ENCODE data around the gene TRIM50. TPM values are rescaled to one million over a fixed set of nuclear protein-coding genes. Genes with fewer than 3 reads are reported as not detected.
"Not testable (repeated sequence)": the region's sequence is repeated elsewhere in the genome, so short reads cannot be mapped to it uniquely, and the experiment has no call there.

Gene TRIM50
- not detected for total RNA-seq

GRCh38 chr7:73327922-73328321 is at the start of gene TRIM50, which contains the start of gene FKBP6:
TSS of gene TRIM50 (minus strand) at chr7:73328082. CDS start at chr7:73324787, 3,295 bp downstream.
TSS of gene FKBP6 (plus strand) at chr7:73328161. CDS start at chr7:73328429, 268 bp downstream.
- H3K27me3 ChIP-seq (ENCODE audit: insufficient read depth, low read length); H3K9me3 ChIP-seq (ENCODE audit: low read depth, low read length); H3K4me3 ChIP-seq (ENCODE audit: low read length): not testable (repeated sequence)
- peaks cover 13% of the 10 kb centered on the region for H3K4me1 ChIP-seq (ENCODE audit: insufficient read depth, low read length)

DNA sequence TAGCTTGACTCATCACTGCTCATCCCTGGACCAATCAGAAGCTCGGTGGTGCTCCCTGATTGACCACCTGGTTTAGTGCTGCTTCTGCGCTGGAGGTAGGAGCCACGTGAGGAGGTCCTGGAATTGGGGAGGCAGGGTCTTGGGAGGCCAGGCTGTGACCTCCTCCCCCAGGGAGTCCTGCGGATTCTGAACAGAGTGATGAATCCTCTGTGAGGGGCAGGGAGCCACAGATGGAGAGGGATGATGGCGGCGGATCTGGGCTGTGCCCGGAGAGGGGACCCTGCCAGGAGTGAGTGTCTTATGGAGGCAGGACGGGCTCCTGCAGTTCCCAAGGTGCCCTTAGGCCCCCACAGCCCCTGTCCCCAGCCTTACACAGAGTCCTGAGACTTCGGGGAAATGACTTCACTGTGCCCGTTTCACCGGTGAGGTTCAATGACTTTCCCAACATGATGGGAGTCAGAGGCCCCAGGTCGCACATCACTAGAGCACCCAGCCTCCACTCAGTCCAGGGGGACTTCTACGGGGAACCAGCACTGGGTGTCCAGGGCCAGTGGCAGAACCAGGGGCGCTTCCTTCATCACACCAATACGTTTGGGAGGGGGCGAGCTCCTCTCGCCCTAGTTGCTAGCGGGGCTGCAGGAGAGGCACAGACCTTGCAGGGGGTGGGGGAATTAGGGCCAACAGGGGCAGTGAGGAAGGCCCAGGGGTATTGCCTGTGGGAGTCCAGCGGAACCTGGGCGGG is 49.0 kb upstream of the TRIM50 start:
- Histone ChIP-seq H3K4me1 (ENCODE audit: insufficient read depth, low read length) (no peaks in the 10 kb centered on the region), H3K27me3 (ENCODE audit: insufficient read depth, low read length) (peaks cover 3% of the 10 kb centered on the region), H3K4me3 (ENCODE audit: low read length) (no peak overlapping the region), H3K9me3 (ENCODE audit: low read depth, low read length) (no peaks in the 10 kb centered on the region)

- H3K9me3 ChIP-seq (ENCODE audit: low read depth, low read length); H3K27me3 ChIP-seq (ENCODE audit: insufficient read depth, low read length): not testable (repeated sequence)
These were observed 48.4 kb upstream of the TRIM50 start for GRCh38 chr7:73376262-73376661.

DNA sequence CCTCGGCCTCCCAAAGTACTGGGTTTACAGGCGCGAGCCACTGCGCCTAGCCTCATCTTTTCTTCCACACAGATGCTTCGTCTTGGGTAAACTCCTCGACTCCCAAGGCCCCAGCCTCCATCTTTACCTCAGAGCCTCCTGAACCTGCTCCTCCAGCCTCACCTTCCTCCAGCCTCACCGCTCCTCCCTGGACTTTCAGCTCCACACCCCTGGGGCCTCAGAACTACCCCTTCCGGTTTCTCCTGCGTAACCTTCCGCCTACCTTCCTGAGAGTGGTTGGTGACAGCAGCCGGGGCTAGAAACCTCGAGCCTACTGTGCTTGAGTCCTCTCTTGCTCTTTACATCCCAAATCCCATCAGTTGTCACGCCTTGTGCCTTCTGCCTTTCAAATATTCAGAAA is 45.9 kb upstream of the TRIM50 start:
- H3K4me3 ChIP-seq (ENCODE audit: low read length), result no peak overlapping the region
- no peaks in the 10 kb centered on the region for H3K4me1 ChIP-seq (ENCODE audit: insufficient read depth, low read length)
- peaks cover 3% of the 10 kb centered on the region for H3K27me3 ChIP-seq (ENCODE audit: insufficient read depth, low read length)
- no peaks in the 10 kb centered on the region for H3K9me3 ChIP-seq (ENCODE audit: low read depth, low read length)

More at GRCh38 chr7:73376262-73376661, 48.4 kb upstream of the TRIM50 start:
- H3K4me1 ChIP-seq (ENCODE audit: insufficient read depth, low read length); H3K4me3 ChIP-seq (ENCODE audit: low read length): not testable (repeated sequence)

GRCh38 chr7:73369622-73370021 is 41.7 kb upstream of the TRIM50 start:
- Histone ChIP-seq H3K4me3 (ENCODE audit: low read length) (no peak overlapping the region), H3K9me3 (ENCODE audit: low read depth, low read length) (no peaks in the 10 kb centered on the region), H3K27me3 (ENCODE audit: insufficient read depth, low read length) (no peaks in the 10 kb centered on the region), H3K4me1 (ENCODE audit: insufficient read depth, low read length) (peaks cover 9% of the 10 kb centered on the region)

GRCh38 chr7:73369009-73369408 is 41.1 kb upstream of the TRIM50 start:
- Histone ChIP-seq H3K9me3 (ENCODE audit: low read depth, low read length) (no peaks in the 10 kb centered on the region), H3K4me3 (ENCODE audit: low read length) (no peak overlapping the region), H3K27me3 (ENCODE audit: insufficient read depth, low read length) (no peaks in the 10 kb centered on the region), H3K4me1 (ENCODE audit: insufficient read depth, low read length) (peaks cover 9% of the 10 kb centered on the region)

DNA sequence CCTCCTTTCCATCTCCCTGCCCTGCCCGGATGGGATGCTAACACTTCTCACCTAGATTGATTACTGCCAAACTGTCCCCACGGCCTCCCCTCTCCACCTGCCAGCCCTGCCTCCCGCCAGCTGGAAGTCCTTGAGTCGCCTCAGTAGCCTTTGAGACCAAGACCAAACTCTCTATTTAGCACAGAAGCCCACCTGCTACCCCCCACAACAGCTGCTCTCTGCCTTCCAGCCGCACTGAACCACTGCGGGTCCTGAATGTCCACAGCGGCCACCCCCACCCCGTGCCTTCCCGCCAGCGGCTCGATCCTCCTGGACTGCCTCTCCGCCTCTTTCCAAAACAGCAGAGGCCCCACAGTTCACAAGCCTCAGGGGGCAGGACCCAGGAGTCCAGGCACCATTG is 39.1 kb upstream of the TRIM50 start:
- Histone ChIP-seq H3K27me3 (ENCODE audit: insufficient read depth, low read length) (no peaks in the 10 kb centered on the region), H3K4me1 (ENCODE audit: insufficient read depth, low read length) (peaks cover 9% of the 10 kb centered on the region), H3K9me3 (ENCODE audit: low read depth, low read length) (no peaks in the 10 kb centered on the region), H3K4me3 (ENCODE audit: low read length) (no peak overlapping the region)

- Histone ChIP-seq H3K27me3 (ENCODE audit: insufficient read depth, low read length) (no peaks in the 10 kb centered on the region), H3K4me3 (ENCODE audit: low read length) (no peak overlapping the region), H3K4me1 (ENCODE audit: insufficient read depth, low read length) (peaks cover 9% of the 10 kb centered on the region), H3K9me3 (ENCODE audit: low read depth, low read length) (no peaks in the 10 kb centered on the region)
These were observed 38.2 kb upstream of the TRIM50 start for GRCh38 chr7:73366127-73366526.

GRCh38 chr7:73364006-73364728 is 36.3 kb upstream of the TRIM50 start:
- Histone ChIP-seq H3K4me3 (ENCODE audit: low read length) (no peak overlapping the region), H3K9me3 (ENCODE audit: low read depth, low read length) (no peaks in the 10 kb centered on the region), H3K4me1 (ENCODE audit: insufficient read depth, low read length) (peaks cover 9% of the 10 kb centered on the region), H3K27me3 (ENCODE audit: insufficient read depth, low read length) (no peaks in the 10 kb centered on the region)

DNA sequence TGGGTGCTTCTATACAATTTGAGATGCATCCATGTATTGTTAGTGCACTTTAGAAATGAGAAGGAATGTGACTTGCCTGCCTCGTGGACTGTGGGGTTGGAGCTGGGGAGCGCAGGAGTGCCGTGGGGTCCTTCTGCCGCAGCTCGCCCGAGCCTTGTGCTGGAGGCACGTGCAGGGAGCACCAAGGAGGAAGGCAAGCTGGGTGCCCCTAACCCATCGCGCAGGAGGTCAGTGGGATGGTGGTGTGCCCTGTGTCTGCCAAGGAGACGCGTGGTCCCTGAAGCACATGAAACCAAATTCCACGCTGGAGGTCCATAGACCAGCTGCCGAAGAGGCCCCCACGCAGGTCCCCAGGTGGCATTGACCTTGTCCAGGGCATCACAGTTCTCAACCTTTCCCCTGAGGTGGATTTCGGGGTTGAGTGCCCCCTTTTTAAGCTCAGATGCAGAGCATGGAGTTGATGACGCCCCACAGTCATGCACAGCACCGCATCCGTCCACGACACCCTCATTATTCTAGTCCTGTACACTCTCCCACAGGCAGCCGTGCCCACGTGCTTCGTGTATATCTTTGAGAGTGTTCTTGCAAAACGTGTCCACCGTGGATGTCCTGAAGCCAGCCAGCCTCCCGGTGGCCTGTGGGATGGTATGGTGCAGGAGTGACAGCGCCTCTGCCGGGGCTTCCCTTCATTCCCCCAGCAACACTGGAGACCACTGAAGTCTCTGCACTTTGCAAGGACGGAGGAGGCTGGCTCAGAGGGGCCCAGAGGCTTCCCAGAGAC is 35.5 kb upstream of the TRIM50 start:
- no peak overlapping the region for H3K4me3 ChIP-seq (ENCODE audit: low read length)
- H3K9me3 ChIP-seq (ENCODE audit: low read depth, low read length), result no peaks in the 10 kb centered on the region
- peaks cover 9% of the 10 kb centered on the region for H3K4me1 ChIP-seq (ENCODE audit: insufficient read depth, low read length)
- no peaks in the 10 kb centered on the region for H3K27me3 ChIP-seq (ENCODE audit: insufficient read depth, low read length)

GRCh38 chr7:73360590-73360989 is 32.7 kb upstream of the TRIM50 start:
- not testable (repeated sequence) for H3K4me1 ChIP-seq (ENCODE audit: insufficient read depth, low read length); H3K4me3 ChIP-seq (ENCODE audit: low read length); H3K9me3 ChIP-seq (ENCODE audit: low read depth, low read length); H3K27me3 ChIP-seq (ENCODE audit: insufficient read depth, low read length)

GRCh38 chr7:73359746-73360375 is 32.0 kb upstream of the TRIM50 start:
- Histone ChIP-seq H3K4me3 (ENCODE audit: low read length) (no peak overlapping the region), H3K4me1 (ENCODE audit: insufficient read depth, low read length) (peaks cover 6% of the 10 kb centered on the region), H3K9me3 (ENCODE audit: low read depth, low read length) (no peaks in the 10 kb centered on the region), H3K27me3 (ENCODE audit: insufficient read depth, low read length) (no peaks in the 10 kb centered on the region)

DNA sequence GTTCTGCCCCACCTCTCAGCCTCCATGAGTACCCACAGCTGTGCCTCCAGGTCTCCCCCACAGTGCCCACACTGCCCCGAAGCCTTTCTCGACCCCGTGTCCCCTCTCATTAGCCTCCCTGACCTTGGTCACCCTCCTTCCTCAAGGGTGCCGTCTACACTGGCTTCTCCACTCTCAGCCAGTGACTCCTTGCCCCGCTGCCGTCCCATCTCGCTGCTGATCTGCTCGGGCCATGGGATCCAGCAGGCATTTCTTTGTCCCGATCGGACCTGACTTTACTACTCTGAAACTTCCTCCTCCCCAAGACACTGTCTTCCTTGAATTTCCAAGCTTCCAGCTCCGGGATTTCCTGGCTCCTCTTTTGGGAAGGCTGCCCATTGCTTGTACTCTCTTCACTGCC is 31.4 kb upstream of the TRIM50 start:
- Histone ChIP-seq H3K4me1 (ENCODE audit: insufficient read depth, low read length) (peaks cover 6% of the 10 kb centered on the region), H3K9me3 (ENCODE audit: low read depth, low read length) (no peaks in the 10 kb centered on the region)

GRCh38 chr7:73358590-73359275 is 30.9 kb upstream of the TRIM50 start:
- Histone ChIP-seq H3K27me3 (ENCODE audit: insufficient read depth, low read length) (no peaks in the 10 kb centered on the region), H3K4me3 (ENCODE audit: low read length) (no peak overlapping the region), H3K4me1 (ENCODE audit: insufficient read depth, low read length) (peaks cover 6% of the 10 kb centered on the region), H3K9me3 (ENCODE audit: low read depth, low read length) (no peaks in the 10 kb centered on the region)

More for the DNA sequence above, 31.4 kb upstream of the TRIM50 start:
- no peaks in the 10 kb centered on the region for H3K27me3 ChIP-seq (ENCODE audit: insufficient read depth, low read length)
- H3K4me3 ChIP-seq (ENCODE audit: low read length), result no peak overlapping the region
